ENCODE measurements around the gene CARD18.
"Not testable (repeated sequence)": the region's sequence is repeated elsewhere in the genome, so short reads cannot be mapped to it uniquely, and the experiment has no call there.

CARD18 gene

GRCh38 chr11:105109321-105109720 is 30.2 kb downstream of the CARD18 start:
- POLR2A ChIA-PET, result no interaction called here

GRCh38 chr11:105108247-105108646 is 31.3 kb downstream of the CARD18 start:
- ChIA-PET CTCF (no interaction called here), POLR2A (no interaction called here)
- no peak for TF ChIP-seq FOXA1 (IDR thresholded peaks at IDR 0.05)
- TF ChIP-seq NFRKB (IDR thresholded peaks at IDR 0.05), result no peak
- no peak for TF ChIP-seq ZNF384 (IDR thresholded peaks at IDR 0.05)
- TF ChIP-seq SUZ12 (IDR thresholded peaks at IDR 0.05), result no peak
- TF ChIP-seq L3MBTL2 (conservative IDR thresholded peaks at IDR 0.05), result no peak
- no peak for TF ChIP-seq SP1 (IDR thresholded peaks at IDR 0.05)
- TF ChIP-seq TARDBP (IDR thresholded peaks at IDR 0.05), result no peak
- no peak for TF ChIP-seq FOXK2 (IDR thresholded peaks at IDR 0.05)
- TF ChIP-seq BHLHE40 (IDR thresholded peaks at IDR 0.05; ENCODE audit: borderline replicate concordance), result no peak
- TF ChIP-seq ARNT (IDR thresholded peaks at IDR 0.05), result no peak
- TF ChIP-seq CTBP1 (IDR thresholded peaks at IDR 0.05; ENCODE audit: borderline replicate concordance), result no peak
- no peak for TF ChIP-seq HDGF (IDR thresholded peaks at IDR 0.05; ENCODE audit: borderline replicate concordance)
- TF ChIP-seq LEF1 (IDR thresholded peaks at IDR 0.05; ENCODE audit: borderline replicate concordance), result no peak
- no peak for TF ChIP-seq FOXM1 (IDR thresholded peaks at IDR 0.05; ENCODE audit: borderline replicate concordance)
- TF ChIP-seq PKNOX1 (IDR thresholded peaks at IDR 0.05), result no peak
- DNase-seq (ENCODE audit: extremely low spot score), result no peak

More at GRCh38 chr11:105109321-105109720, 30.2 kb downstream of the CARD18 start:
- CTCF ChIA-PET, result no interaction called here
- no peak for DNase-seq (ENCODE audit: extremely low spot score)
- TF ChIP-seq ARNT (IDR thresholded peaks at IDR 0.05) (no peak), FOXA1 (IDR thresholded peaks at IDR 0.05) (no peak), SP1 (IDR thresholded peaks at IDR 0.05) (no peak), ZNF384 (IDR thresholded peaks at IDR 0.05) (no peak), L3MBTL2 (conservative IDR thresholded peaks at IDR 0.05) (no peak), FOXK2 (IDR thresholded peaks at IDR 0.05) (no peak), LEF1 (IDR thresholded peaks at IDR 0.05; ENCODE audit: borderline replicate concordance) (no peak), ELF4 (IDR thresholded peaks at IDR 0.05) (no peak), TARDBP (IDR thresholded peaks at IDR 0.05) (no peak), HDGF (IDR thresholded peaks at IDR 0.05; ENCODE audit: borderline replicate concordance) (no peak), FOXM1 (IDR thresholded peaks at IDR 0.05; ENCODE audit: borderline replicate concordance) (no peak), PKNOX1 (IDR thresholded peaks at IDR 0.05) (no peak), SUZ12 (IDR thresholded peaks at IDR 0.05) (no peak), BHLHE40 (IDR thresholded peaks at IDR 0.05; ENCODE audit: borderline replicate concordance) (no peak), NFRKB (IDR thresholded peaks at IDR 0.05) (no peak), CTBP1 (IDR thresholded peaks at IDR 0.05; ENCODE audit: borderline replicate concordance) (no peak)

GRCh38 chr11:105107226-105107825 is 32.2 kb downstream of the CARD18 start:
- POLR2A ChIA-PET; DNase-seq (ENCODE audit: extremely low spot score); CTCF ChIA-PET: not testable (repeated sequence)

- DNase-seq (ENCODE audit: extremely low spot score), result no peak
- CTCF ChIA-PET, result no interaction called here
- POLR2A ChIA-PET, result no interaction called here
- TF ChIP-seq HDGF (IDR thresholded peaks at IDR 0.05; ENCODE audit: borderline replicate concordance), result no peak
- TF ChIP-seq FOXA1 (IDR thresholded peaks at IDR 0.05), result no peak
- TF ChIP-seq ELF4 (IDR thresholded peaks at IDR 0.05), result no peak
- no peak for TF ChIP-seq TARDBP (IDR thresholded peaks at IDR 0.05)
- no peak for TF ChIP-seq BHLHE40 (IDR thresholded peaks at IDR 0.05; ENCODE audit: borderline replicate concordance)
- TF ChIP-seq CTBP1 (IDR thresholded peaks at IDR 0.05; ENCODE audit: borderline replicate concordance), result no peak
- TF ChIP-seq NFRKB (IDR thresholded peaks at IDR 0.05), result no peak
- TF ChIP-seq FOXM1 (IDR thresholded peaks at IDR 0.05; ENCODE audit: borderline replicate concordance), result no peak
- TF ChIP-seq SUZ12 (IDR thresholded peaks at IDR 0.05), result no peak
- TF ChIP-seq ZNF384 (IDR thresholded peaks at IDR 0.05), result no peak
- TF ChIP-seq ARNT (IDR thresholded peaks at IDR 0.05), result no peak
- TF ChIP-seq FOXK2 (IDR thresholded peaks at IDR 0.05), result no peak
- no peak for TF ChIP-seq L3MBTL2 (conservative IDR thresholded peaks at IDR 0.05)
- TF ChIP-seq PKNOX1 (IDR thresholded peaks at IDR 0.05), result no peak
- TF ChIP-seq LEF1 (IDR thresholded peaks at IDR 0.05; ENCODE audit: borderline replicate concordance), result no peak
- TF ChIP-seq SP1 (IDR thresholded peaks at IDR 0.05), result no peak
Observed at GRCh38 chr11:105106140-105106539, 33.4 kb downstream of the CARD18 start.

- ChIA-PET CTCF (no interaction called here), POLR2A (no interaction called here)
- no peak for DNase-seq (ENCODE audit: extremely low spot score)
- TF ChIP-seq CTBP1 (IDR thresholded peaks at IDR 0.05; ENCODE audit: borderline replicate concordance), result no peak
- no peak for TF ChIP-seq SP1 (IDR thresholded peaks at IDR 0.05)
- no peak for TF ChIP-seq LEF1 (IDR thresholded peaks at IDR 0.05; ENCODE audit: borderline replicate concordance)
- no peak for TF ChIP-seq FOXA1 (IDR thresholded peaks at IDR 0.05)
- no peak for TF ChIP-seq HDGF (IDR thresholded peaks at IDR 0.05; ENCODE audit: borderline replicate concordance)
- TF ChIP-seq L3MBTL2 (conservative IDR thresholded peaks at IDR 0.05), result no peak
- TF ChIP-seq PKNOX1 (IDR thresholded peaks at IDR 0.05), result no peak
- TF ChIP-seq BHLHE40 (IDR thresholded peaks at IDR 0.05; ENCODE audit: borderline replicate concordance), result no peak
- TF ChIP-seq ZNF384 (IDR thresholded peaks at IDR 0.05), result no peak
- TF ChIP-seq FOXM1 (IDR thresholded peaks at IDR 0.05; ENCODE audit: borderline replicate concordance), result no peak
- TF ChIP-seq ELF4 (IDR thresholded peaks at IDR 0.05), result no peak
- TF ChIP-seq FOXK2 (IDR thresholded peaks at IDR 0.05), result no peak
- TF ChIP-seq NFRKB (IDR thresholded peaks at IDR 0.05), result no peak
Observed at GRCh38 chr11:105104292-105104691, 35.3 kb downstream of the CARD18 start.

All from HEK293T (cell line).